Measurements from ENCODE around the gene RAET1E. TPM values are rescaled to one million over a fixed set of nuclear protein-coding genes. Genes with fewer than 3 reads are reported as not detected.
"Not testable (repeated sequence)": the region's sequence is repeated elsewhere in the genome, so short reads cannot be mapped to it uniquely, and the experiment has no call there.

Gene RAET1E
- total RNA-seq, 2 experiments from 2014 or later, result not detected

GRCh38 chr6:149900620-149901443 is 2.9 kb upstream of the RAET1E start:
- no peak for DNase-seq
- Mint-ChIP-seq H3K9me3 (no peaks in the 10 kb centered on the region), H3K4me1 (peaks cover 22% of the 10 kb centered on the region), H3K4me3 (no peak overlapping the region), H3K27me3 (peaks cover 9% of the 10 kb centered on the region), H3K36me3 (ENCODE audit: low read depth) (no peaks in the 10 kb centered on the region), H3K27ac (no peak overlapping the region)
- ChIA-PET CTCF (no interaction called here), POLR2A (no interaction called here)

- H3K9me3 Mint-ChIP-seq, result no peaks in the 10 kb centered on the region
- H3K4me3 Mint-ChIP-seq, result no peak overlapping the region
- H3K27me3 Mint-ChIP-seq, result peaks cover 9% of the 10 kb centered on the region
- H3K27ac Mint-ChIP-seq, result no peak overlapping the region
- H3K36me3 Mint-ChIP-seq (ENCODE audit: low read depth), result no peaks in the 10 kb centered on the region
- ChIA-PET CTCF (interaction anchor here (0.8 kb wide), 1 partner anchor 61 kb away, joined by 5 read pairs; no protein-coding TSS in a partner anchor), POLR2A (no interaction called here)
- no peak for DNase-seq
- peaks cover 29% of the 10 kb centered on the region for H3K4me1 Mint-ChIP-seq
These were observed 2.2 kb upstream of the RAET1E start for GRCh38 chr6:149899926-149900619.

- Mint-ChIP-seq H3K9me3 (no peaks in the 10 kb centered on the region), H3K4me3 (no peak overlapping the region), H3K36me3 (ENCODE audit: low read depth) (no peaks in the 10 kb centered on the region), H3K27me3 (peaks cover 8% of the 10 kb centered on the region), H3K4me1 (peaks cover 34% of the 10 kb centered on the region), H3K27ac (no peak overlapping the region)
- ChIA-PET CTCF (interaction anchor here (0.8 kb wide), 1 partner anchor 61 kb away, joined by 5 read pairs; no protein-coding TSS in a partner anchor), POLR2A (no interaction called here)
- DNase-seq, result no peak
These were observed 1.6 kb upstream of the RAET1E start for GRCh38 chr6:149899486-149899885.

GRCh38 chr6:149898966-149899365 is 1.1 kb upstream of the RAET1E start:
- H3K9me3 Mint-ChIP-seq, result no peaks in the 10 kb centered on the region
- ChIA-PET POLR2A (no interaction called here), CTCF (no interaction called here)
- DNase-seq, result peak; percentile 1
- H3K4me3 Mint-ChIP-seq, result no peak overlapping the region
- peaks cover 13% of the 10 kb centered on the region for H3K27me3 Mint-ChIP-seq
- peaks cover 36% of the 10 kb centered on the region for H3K4me1 Mint-ChIP-seq
- no peaks in the 10 kb centered on the region for H3K36me3 Mint-ChIP-seq (ENCODE audit: low read depth)
- H3K27ac Mint-ChIP-seq, result no peak overlapping the region

GRCh38 chr6:149897015-149897697 is 757 bp downstream of the RAET1E start:
- Mint-ChIP-seq H3K4me1 (peaks cover 47% of the 10 kb centered on the region), H3K36me3 (ENCODE audit: low read depth) (no peaks in the 10 kb centered on the region), H3K27me3 (peaks cover 23% of the 10 kb centered on the region), H3K27ac (no peak overlapping the region), H3K4me3 (no peak overlapping the region), H3K9me3 (no peaks in the 10 kb centered on the region)
- no peak for DNase-seq
- ChIA-PET POLR2A (interaction anchor here (1.5 kb wide), 1 partner anchor 8 kb away, joined by 4 read pairs; no protein-coding TSS in a partner anchor), CTCF (no interaction called here)

- Mint-ChIP-seq H3K27me3 (peaks cover 23% of the 10 kb centered on the region), H3K4me1 (peaks cover 51% of the 10 kb centered on the region), H3K36me3 (ENCODE audit: low read depth) (no peaks in the 10 kb centered on the region), H3K9me3 (no peaks in the 10 kb centered on the region), H3K27ac (peak overlapping the region; percentile 49), H3K4me3 (no peak overlapping the region)
- CTCF ChIA-PET, result no interaction called here
- DNase-seq, result no peak
- POLR2A ChIA-PET, result interaction anchor here (1.5 kb wide), 1 partner anchor 9 kb away, joined by 4 read pairs; no protein-coding TSS in a partner anchor
These were observed 1.4 kb downstream of the RAET1E start for GRCh38 chr6:149896491-149896890.

GRCh38 chr6:149895833-149896271 is 2.1 kb downstream of the RAET1E start:
- H3K4me3 Mint-ChIP-seq, result no peak overlapping the region
- H3K27me3 Mint-ChIP-seq, result peaks cover 26% of the 10 kb centered on the region
- H3K9me3 Mint-ChIP-seq, result no peaks in the 10 kb centered on the region
- DNase-seq, result peak; percentile 50
- ChIA-PET POLR2A (interaction anchor here (1.5 kb wide), 1 partner anchor 9 kb away, joined by 4 read pairs; no protein-coding TSS in a partner anchor), CTCF (interaction anchor here (1.1 kb wide), 1 partner anchor 9 kb away, joined by 3 read pairs; no protein-coding TSS in a partner anchor)
- H3K36me3 Mint-ChIP-seq (ENCODE audit: low read depth), result no peaks in the 10 kb centered on the region
- peaks cover 54% of the 10 kb centered on the region for H3K4me1 Mint-ChIP-seq
- H3K27ac Mint-ChIP-seq, result peak overlapping the region; percentile 60

- Mint-ChIP-seq H3K27me3 (peaks cover 26% of the 10 kb centered on the region), H3K9me3 (no peaks in the 10 kb centered on the region), H3K4me1 (peaks cover 58% of the 10 kb centered on the region), H3K36me3 (ENCODE audit: low read depth) (no peaks in the 10 kb centered on the region), H3K4me3 (no peak overlapping the region), H3K27ac (no peak overlapping the region)
- ChIA-PET CTCF (interaction anchor here (1.1 kb wide), 1 partner anchor 9 kb away, joined by 3 read pairs; no protein-coding TSS in a partner anchor), POLR2A (no interaction called here)
- DNase-seq, result no peak
These were observed 2.8 kb downstream of the RAET1E start for GRCh38 chr6:149895048-149895590.

- Mint-ChIP-seq H3K27me3 (peaks cover 26% of the 10 kb centered on the region), H3K4me1 (peaks cover 51% of the 10 kb centered on the region)
- H3K4me3 Mint-ChIP-seq; DNase-seq; H3K36me3 Mint-ChIP-seq (ENCODE audit: low read depth); CTCF ChIA-PET; H3K27ac Mint-ChIP-seq; H3K9me3 Mint-ChIP-seq: not testable (repeated sequence)
- POLR2A ChIA-PET, result interaction anchor here (0.6 kb wide), 1 partner anchor 83 kb away, joined by 3 read pairs; no protein-coding TSS in a partner anchor
These were observed 6.0 kb downstream of the RAET1E start for GRCh38 chr6:149891864-149892263.

- Mint-ChIP-seq H3K4me3 (no peak overlapping the region), H3K27ac (no peak overlapping the region), H3K36me3 (ENCODE audit: low read depth) (no peaks in the 10 kb centered on the region), H3K4me1 (peaks cover 45% of the 10 kb centered on the region), H3K9me3 (no peaks in the 10 kb centered on the region), H3K27me3 (peaks cover 26% of the 10 kb centered on the region)
- DNase-seq, result no peak
- POLR2A ChIA-PET, result interaction anchor here (0.6 kb wide), 1 partner anchor 82 kb away, joined by 3 read pairs; no protein-coding TSS in a partner anchor
- CTCF ChIA-PET, result no interaction called here
These were observed 6.7 kb downstream of the RAET1E start for GRCh38 chr6:149891259-149891658.

- ChIA-PET CTCF (no interaction called here), POLR2A (no interaction called here)
- H3K36me3 Mint-ChIP-seq (ENCODE audit: low read depth), result no peaks in the 10 kb centered on the region
- peaks cover 26% of the 10 kb centered on the region for H3K27me3 Mint-ChIP-seq
- H3K4me1 Mint-ChIP-seq, result peaks cover 39% of the 10 kb centered on the region
- no peaks in the 10 kb centered on the region for H3K9me3 Mint-ChIP-seq
- no peak overlapping the region for H3K27ac Mint-ChIP-seq
- no peak for DNase-seq
- no peak overlapping the region for H3K4me3 Mint-ChIP-seq
These were observed 7.3 kb downstream of the RAET1E start for GRCh38 chr6:149890629-149891045.

GRCh38 chr6:149889326-149889725 is 8.6 kb downstream of the RAET1E start:
- peaks cover 35% of the 10 kb centered on the region for H3K27me3 Mint-ChIP-seq
- POLR2A ChIA-PET, result no interaction called here
- H3K4me3 Mint-ChIP-seq, result no peak overlapping the region
- H3K27ac Mint-ChIP-seq, result no peak overlapping the region
- CTCF ChIA-PET, result no interaction called here
- DNase-seq, result no peak
- H3K9me3 Mint-ChIP-seq, result no peaks in the 10 kb centered on the region
- no peaks in the 10 kb centered on the region for H3K36me3 Mint-ChIP-seq (ENCODE audit: low read depth)
- H3K4me1 Mint-ChIP-seq, result peaks cover 27% of the 10 kb centered on the region

- Mint-ChIP-seq H3K4me3 (no peak overlapping the region), H3K36me3 (ENCODE audit: low read depth) (no peaks in the 10 kb centered on the region), H3K4me1 (peaks cover 27% of the 10 kb centered on the region), H3K27me3 (peaks cover 33% of the 10 kb centered on the region), H3K27ac (no peak overlapping the region), H3K9me3 (no peaks in the 10 kb centered on the region)
- DNase-seq, result no peak
- ChIA-PET POLR2A (no interaction called here), CTCF (no interaction called here)
These were observed 9.3 kb downstream of the RAET1E start for GRCh38 chr6:149888659-149889058.

Measured in activated CD4-positive, alpha-beta memory T cell treated with anti-CD3 and anti-CD28 coated beads, Interleukin-2, amount 10 ng/mL, durations not matched to agents 7 days and 5 days (primary cell).